Measurements from ENCODE around the gene THSD4. TPM values are rescaled to one million over a fixed set of nuclear protein-coding genes. Genes with fewer than 3 reads are reported as not detected.
A peak's percentile ranks its signal among the peaks of the same experiment; 100 is the strongest.

THSD4 gene
- total RNA-seq, 1 donor from 2014 or later, result 1.4 TPM

DNA sequence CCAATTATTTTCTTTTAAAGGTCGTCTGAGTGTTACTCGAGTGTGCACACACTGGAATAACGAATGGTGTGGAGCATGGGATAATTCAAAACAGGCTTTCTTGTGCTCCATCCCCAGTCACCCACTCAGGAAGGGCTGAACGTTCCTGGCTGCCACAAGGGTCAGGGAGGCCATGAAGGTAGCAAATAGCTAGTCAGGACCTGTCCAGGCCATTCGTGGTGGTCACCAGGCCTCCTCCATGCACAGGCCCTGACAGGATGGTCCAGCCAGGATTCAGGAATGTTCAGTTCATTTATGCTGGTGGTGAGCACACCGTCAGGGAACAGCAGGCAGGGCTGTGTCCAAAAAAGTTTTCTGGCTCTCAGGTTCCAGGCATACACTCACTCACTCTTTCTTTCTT lies 683.4 kb downstream of the THSD4 start:
- Mint-ChIP-seq H3K36me3 (ENCODE audit: low read depth) (peaks cover 2% of the 10 kb centered on the region), H3K9me3 (peaks cover 2% of the 10 kb centered on the region), H3K27ac (ENCODE audit: unreplicated experiment) (no peak overlapping the region), H3K27me3 (ENCODE audit: low read depth) (no peaks in the 10 kb centered on the region), H3K4me1 (peaks cover 5% of the 10 kb centered on the region), H3K4me3 (no peak overlapping the region)
- DNase-seq (ENCODE audit: low read depth, low spot score), result no peak
- TF ChIP-seq, protein P1, sequence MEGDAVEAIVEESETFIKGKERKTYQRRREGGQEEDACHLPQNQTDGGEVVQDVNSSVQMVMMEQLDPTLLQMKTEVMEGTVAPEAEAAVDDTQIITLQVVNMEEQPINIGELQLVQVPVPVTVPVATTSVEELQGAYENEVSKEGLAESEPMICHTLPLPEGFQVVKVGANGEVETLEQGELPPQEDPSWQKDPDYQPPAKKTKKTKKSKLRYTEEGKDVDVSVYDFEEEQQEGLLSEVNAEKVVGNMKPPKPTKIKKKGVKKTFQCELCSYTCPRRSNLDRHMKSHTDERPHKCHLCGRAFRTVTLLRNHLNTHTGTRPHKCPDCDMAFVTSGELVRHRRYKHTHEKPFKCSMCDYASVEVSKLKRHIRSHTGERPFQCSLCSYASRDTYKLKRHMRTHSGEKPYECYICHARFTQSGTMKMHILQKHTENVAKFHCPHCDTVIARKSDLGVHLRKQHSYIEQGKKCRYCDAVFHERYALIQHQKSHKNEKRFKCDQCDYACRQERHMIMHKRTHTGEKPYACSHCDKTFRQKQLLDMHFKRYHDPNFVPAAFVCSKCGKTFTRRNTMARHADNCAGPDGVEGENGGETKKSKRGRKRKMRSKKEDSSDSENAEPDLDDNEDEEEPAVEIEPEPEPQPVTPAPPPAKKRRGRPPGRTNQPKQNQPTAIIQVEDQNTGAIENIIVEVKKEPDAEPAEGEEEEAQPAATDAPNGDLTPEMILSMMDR (conservative IDR thresholded peaks at IDR 0.05), result no peak

- DNase-seq (ENCODE audit: low read depth, low spot score), result no peak
- peaks cover 2% of the 10 kb centered on the region for H3K36me3 Mint-ChIP-seq (ENCODE audit: low read depth)
- H3K9me3 Mint-ChIP-seq, result peaks cover 2% of the 10 kb centered on the region
- no peak overlapping the region for H3K27ac Mint-ChIP-seq (ENCODE audit: unreplicated experiment)
- TF ChIP-seq, protein P1 (conservative IDR thresholded peaks at IDR 0.05), result no peak
- H3K4me1 Mint-ChIP-seq, result peaks cover 12% of the 10 kb centered on the region
- no peak overlapping the region for H3K4me3 Mint-ChIP-seq
- H3K27me3 Mint-ChIP-seq (ENCODE audit: low read depth), result no peaks in the 10 kb centered on the region
These were observed 684.9 kb downstream of the THSD4 start for GRCh38 chr15:71800190-71800589.

DNA sequence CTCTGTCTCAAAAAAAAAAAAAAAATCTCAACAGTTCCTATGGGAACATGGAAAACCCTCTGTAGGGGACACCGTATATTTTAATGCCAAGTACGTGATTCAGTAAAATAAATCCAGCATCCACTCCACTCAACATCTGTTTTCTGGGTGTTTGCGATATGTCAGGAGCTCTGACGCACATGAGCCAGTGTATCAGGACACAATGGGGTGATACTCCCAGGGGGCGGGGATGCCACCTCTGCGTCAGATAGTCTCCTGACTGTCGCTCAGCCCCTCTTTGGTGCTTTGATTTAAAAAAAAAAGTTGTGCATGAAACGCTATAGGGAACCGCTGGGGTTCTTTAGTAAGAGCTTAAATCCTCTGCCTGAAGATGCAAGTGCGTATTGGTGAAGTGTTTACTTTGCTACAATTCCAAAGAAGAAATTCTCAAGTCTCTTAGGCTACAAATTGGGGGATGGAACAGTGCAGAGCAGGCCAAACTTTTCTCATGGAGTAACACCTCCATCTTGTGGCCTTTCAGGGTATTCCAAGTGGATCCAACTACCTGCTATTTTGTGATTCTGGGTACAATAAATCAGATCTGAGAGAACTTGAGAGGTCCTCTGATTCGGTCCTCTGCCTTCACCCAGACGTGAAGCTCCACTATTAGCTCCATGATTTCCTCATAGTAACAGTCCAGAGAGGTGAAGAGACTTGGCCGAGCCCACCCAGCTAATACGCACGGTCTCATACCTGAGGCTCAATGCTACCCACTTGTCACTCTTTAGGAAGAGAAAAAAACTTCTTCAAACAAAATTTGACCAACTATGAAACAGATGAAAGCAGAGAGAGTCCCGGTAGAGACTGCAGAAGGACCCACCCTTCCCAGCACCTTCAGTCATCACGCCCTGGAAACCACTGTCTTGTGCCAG lies 685.8 kb downstream of the THSD4 start:
- no peak overlapping the region for H3K27ac Mint-ChIP-seq (ENCODE audit: unreplicated experiment)
- no peaks in the 10 kb centered on the region for H3K27me3 Mint-ChIP-seq (ENCODE audit: low read depth)

GRCh38 chr15:71801935-71802655 lies 686.8 kb downstream of the THSD4 start:
- TF ChIP-seq, protein P1 (conservative IDR thresholded peaks at IDR 0.05), result no peak
- Mint-ChIP-seq H3K36me3 (ENCODE audit: low read depth) (peaks cover 2% of the 10 kb centered on the region), H3K27ac (ENCODE audit: unreplicated experiment) (no peak overlapping the region), H3K4me1 (peaks cover 24% of the 10 kb centered on the region), H3K9me3 (peaks cover 2% of the 10 kb centered on the region), H3K27me3 (ENCODE audit: low read depth) (no peaks in the 10 kb centered on the region), H3K4me3 (no peak overlapping the region)
- DNase-seq (ENCODE audit: low read depth, low spot score), result no peak

More for the DNA sequence above, 685.8 kb downstream of the THSD4 start:
- H3K4me1 Mint-ChIP-seq, result peaks cover 17% of the 10 kb centered on the region
- TF ChIP-seq, protein P1 (conservative IDR thresholded peaks at IDR 0.05), result peak; percentile 91
- no peak overlapping the region for H3K4me3 Mint-ChIP-seq
- peaks cover 2% of the 10 kb centered on the region for H3K36me3 Mint-ChIP-seq (ENCODE audit: low read depth)
- peak; percentile 59 for DNase-seq (ENCODE audit: low read depth, low spot score)
- H3K9me3 Mint-ChIP-seq, result peaks cover 2% of the 10 kb centered on the region

GRCh38 chr15:71802770-71803169 lies 687.5 kb downstream of the THSD4 start:
- TF ChIP-seq, protein P1 (conservative IDR thresholded peaks at IDR 0.05), result peak; percentile 50
- Mint-ChIP-seq H3K36me3 (ENCODE audit: low read depth) (peaks cover 2% of the 10 kb centered on the region), H3K4me1 (peaks cover 31% of the 10 kb centered on the region), H3K4me3 (no peak overlapping the region), H3K9me3 (peaks cover 2% of the 10 kb centered on the region), H3K27ac (ENCODE audit: unreplicated experiment) (no peak overlapping the region), H3K27me3 (ENCODE audit: low read depth) (no peaks in the 10 kb centered on the region)
- no peak for DNase-seq (ENCODE audit: low read depth, low spot score)
